Inflammatory macrophage treated with lipopolysaccharide for 1 hour (primary cell): ENCODE results near the gene LPP.
"Not testable (repeated sequence)": the region's sequence is repeated elsewhere in the genome, so short reads cannot be mapped to it uniquely, and the experiment has no call there.

ENCODE experiments used
- DNase-seq, 2 donors: peaks; one replicate each; pipeline ENCODE4 v3.0.0-alpha.2; 2020 to 2022

Gene LPP

DNA sequence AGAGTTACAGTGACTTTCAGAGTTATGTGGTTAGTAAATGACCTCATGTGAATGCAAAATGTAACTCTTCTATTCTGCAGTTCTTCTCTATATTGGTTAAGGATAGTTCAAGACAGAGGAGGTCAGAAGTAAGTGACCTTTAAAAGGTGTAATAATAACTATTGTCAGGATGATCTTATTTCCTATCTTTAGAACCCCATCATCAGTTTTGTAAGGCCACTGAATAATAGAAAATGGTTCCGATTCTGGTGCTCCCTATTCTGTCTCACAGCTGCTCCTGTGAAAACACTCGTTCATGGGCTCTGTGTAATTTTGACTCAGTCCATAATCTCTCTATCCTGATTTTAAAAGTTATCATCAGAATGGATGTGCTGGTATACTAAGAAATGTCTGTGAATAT, 463.3 kb downstream of the LPP start:
- no peak for DNase-seq

GRCh38 chr3:188617988-188618701, 464.2 kb downstream of the LPP start:
- DNase-seq, result no peak

- DNase-seq, result no peak
These were observed 466.8 kb downstream of the LPP start for GRCh38 chr3:188620752-188621151.

GRCh38 chr3:188624384-188624783, 470.4 kb downstream of the LPP start:
- DNase-seq, result no peak

- DNase-seq, result no peak
These were observed 470.9 kb downstream of the LPP start for GRCh38 chr3:188624828-188625227.

DNA sequence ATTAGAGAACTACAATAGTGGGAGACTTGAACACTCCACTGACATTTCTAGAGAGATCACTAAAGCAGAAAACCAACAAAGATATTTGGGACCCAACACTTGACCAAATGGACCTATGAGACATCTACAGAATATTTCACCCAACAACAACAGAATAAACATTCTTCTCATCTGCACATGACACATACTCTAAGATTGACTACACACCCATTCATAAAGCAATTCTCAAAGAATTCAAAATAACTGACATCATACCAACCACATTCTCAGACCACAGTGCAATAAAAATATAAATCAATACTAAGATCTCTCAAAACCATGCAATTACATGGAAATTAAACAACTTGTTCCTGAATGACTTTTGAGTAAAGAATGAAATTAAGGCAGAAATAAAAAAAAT, 473.7 kb downstream of the LPP start:
- no peak for DNase-seq

GRCh38 chr3:188631291-188632010, 477.5 kb downstream of the LPP start:
- peak; percentile 40 to 66 for DNase-seq

DNA sequence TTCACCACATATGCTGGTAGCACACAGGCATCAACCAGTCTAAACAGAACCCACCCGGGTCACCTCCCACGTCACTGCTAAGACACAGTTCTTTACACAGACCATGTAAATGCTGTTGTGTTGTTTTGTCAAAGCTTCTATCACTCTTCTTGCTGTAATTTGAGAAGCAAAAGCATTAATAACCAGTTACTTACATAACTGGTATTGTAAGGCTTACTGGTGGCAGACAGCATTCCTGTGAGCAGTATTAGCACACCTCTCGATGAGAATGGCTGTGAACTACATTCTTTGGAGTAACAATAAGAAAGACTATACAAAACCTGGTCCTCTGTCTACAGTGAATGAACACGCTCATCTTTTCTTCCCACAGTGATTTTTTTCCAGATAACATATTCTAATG, 479.2 kb downstream of the LPP start:
- DNase-seq, result no peak

GRCh38 chr3:188634285-188634684, 480.3 kb downstream of the LPP start:
- no peak for DNase-seq

GRCh38 chr3:188635258-188636042, 481.5 kb downstream of the LPP start:
- DNase-seq, result no peak

- DNase-seq, result not testable (repeated sequence)
These were observed 482.3 kb downstream of the LPP start for GRCh38 chr3:188636292-188636691.

DNA sequence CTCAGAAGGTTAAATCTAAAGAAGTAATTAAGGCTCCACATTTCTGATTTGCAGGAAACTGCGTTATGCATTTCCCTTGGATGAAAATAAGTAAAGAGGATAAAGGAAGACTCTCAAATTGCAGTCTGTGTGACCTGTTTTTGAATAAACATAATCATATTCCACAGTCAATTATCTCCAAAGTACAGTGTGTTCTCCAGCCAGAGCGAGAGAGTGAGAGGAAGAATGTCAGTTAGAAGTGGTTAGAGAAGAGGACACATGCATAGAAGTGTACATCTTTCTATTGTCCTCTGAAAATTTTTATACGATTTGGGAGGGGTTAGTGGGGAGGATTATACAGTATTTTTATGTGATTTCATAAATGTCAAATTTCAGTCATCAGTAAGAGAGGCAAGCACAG, 487.1 kb downstream of the LPP start:
- no peak for DNase-seq

GRCh38 chr3:188643736-188644135, 489.8 kb downstream of the LPP start:
- no peak for DNase-seq

- DNase-seq, result peak; percentile 70 to 83
These were observed 492.6 kb downstream of the LPP start for GRCh38 chr3:188646592-188646991.

DNA sequence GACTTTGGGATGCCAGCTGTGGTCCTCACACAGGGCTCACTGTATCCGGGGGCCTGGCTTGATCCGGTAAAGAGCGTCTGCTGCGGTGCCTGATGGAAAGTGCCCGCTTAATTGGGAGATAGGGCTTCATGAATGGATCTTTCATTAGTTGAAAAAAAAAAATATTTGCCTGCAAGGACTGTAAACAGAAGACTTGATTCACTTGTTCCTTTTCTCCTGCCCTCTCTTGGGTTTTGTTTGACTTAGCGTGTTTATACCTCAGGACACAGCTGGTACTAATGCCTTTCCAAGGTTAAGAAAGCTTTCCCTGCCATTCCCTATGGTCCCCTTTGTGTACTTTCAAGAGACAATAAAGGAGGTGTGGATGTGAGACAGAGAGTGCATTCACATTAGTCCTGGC, 493.3 kb downstream of the LPP start:
- DNase-seq, result no peak

DNA sequence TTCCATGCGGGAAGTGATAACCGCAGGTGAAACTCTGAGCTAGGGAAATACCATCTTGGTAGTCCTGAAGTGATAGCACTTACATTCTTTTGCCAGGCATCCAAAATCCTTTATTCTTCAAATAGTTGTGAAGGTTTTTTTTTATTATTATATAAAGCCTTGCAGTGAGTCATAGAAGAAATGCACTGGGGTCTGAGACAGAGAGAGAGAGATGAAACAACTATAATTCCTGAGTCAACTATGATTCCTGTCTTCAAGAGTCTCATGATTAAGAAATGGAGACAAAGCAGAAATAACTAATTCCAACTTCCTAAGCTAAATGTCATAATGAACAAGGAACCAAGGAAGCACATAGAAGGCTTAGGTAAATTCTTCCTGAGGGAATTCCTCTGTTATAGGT, 495.6 kb downstream of the LPP start:
- DNase-seq, result no peak

- DNase-seq, result peak; percentile 85 to 96
These were observed 502.4 kb downstream of the LPP start for GRCh38 chr3:188656196-188656982.

- no peak for DNase-seq
These were observed 504.6 kb downstream of the LPP start for GRCh38 chr3:188658606-188659005.

DNA sequence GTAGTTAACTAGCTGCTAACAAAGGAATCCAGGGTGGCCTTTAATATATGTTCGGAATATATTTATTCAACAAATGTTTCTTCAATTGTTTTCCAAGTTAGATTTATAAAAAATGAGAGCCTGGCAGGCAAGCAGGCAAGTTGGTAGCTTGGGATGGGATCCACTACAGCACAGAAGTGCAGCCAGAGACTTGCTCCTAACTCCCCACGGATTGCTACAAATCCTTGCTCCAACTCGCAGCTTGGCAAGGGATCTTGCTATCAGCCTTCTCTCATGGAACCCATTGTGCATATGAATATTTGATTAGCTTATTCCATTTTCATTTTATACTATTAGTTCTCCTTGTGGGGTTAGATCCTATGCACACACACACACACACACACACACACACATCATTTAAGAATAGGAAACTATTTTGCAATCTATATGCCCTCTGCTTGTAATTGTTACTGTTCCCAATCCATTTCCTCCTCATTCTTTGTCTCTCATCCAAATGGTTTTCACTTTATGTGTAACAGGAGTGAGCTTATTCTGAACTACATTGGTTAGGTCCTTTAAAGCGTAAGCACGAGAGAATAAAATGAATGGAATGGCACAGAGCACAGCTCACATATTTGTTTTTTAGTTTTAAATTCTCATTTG, 505.6 kb downstream of the LPP start:
- DNase-seq, result no peak

- DNase-seq, result peak in 1 of 2 donors; percentile 55
These were observed 506.5 kb downstream of the LPP start for GRCh38 chr3:188660415-188660814.

- no peak for DNase-seq
These were observed 507.8 kb downstream of the LPP start for GRCh38 chr3:188661806-188662205.

DNA sequence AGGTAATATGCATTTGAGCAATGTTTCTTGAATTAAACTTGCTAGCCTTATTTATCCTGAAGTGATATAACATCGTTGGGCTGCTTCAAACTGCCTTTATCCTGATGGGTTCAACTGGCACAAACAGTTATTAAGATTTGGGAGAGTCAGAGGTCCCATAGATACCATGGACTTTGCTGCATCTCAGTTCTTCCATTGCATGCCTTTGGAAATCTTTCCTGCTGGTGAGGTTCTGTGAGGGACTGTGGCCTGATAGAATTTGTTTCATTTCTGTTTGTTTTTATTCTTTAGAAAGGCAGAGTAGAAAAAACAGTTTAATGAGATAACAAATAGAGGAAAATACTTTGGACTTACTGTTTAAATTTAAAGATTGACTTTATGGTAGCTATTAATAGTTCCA, 508.3 kb downstream of the LPP start:
- DNase-seq, result no peak
